ENCODE data around the gene ATG2B. TPM values are rescaled to one million over a fixed set of nuclear protein-coding genes. Genes with fewer than 3 reads are reported as not detected.

ATG2B gene
- polyA plus RNA-seq, 3 donors, result 0.94 to 6.7 (median 1.3) TPM

GRCh38 chr14:96263347-96264199, 99.6 kb downstream of the ATG2B start:
- Histone ChIP-seq H3K36me3 (replicated peaks in 1 of 2; ENCODE audit: control insufficient read depth in 1 of 2, insufficient read depth in 2 of 2, low read length in 2 of 2) (no peaks in the 10 kb centered on the region), H3K4me2 (replicated peaks; ENCODE audit: extremely low read depth, low read length, poor library complexity, severe bottlenecking) (no peak overlapping the region), H3K4me1 (ENCODE audit: control insufficient read depth in 1 of 2, insufficient read depth in 2 of 2, low read length in 2 of 2) (no peaks in the 10 kb centered on the region), H3K27ac (ENCODE audit: low read depth in 1 of 2, low read length in 2 of 2) (no peak overlapping the region), H3K4me3 (replicated peaks in 1 of 3; ENCODE audit: low read depth in 2 of 3, low read length in 3 of 3) (no peak overlapping the region), H3K9me3 (replicated peaks in 1 of 2; ENCODE audit: control insufficient read depth in 1 of 2, insufficient read depth in 1 of 2, low read length in 2 of 2) (no peaks in the 10 kb centered on the region), H3K9ac (ENCODE audit: insufficient read depth, low read length, poor library complexity, severe bottlenecking) (no peak overlapping the region), H4K20me1 (ENCODE audit: insufficient read depth, low read length) (no peaks in the 10 kb centered on the region), H3K79me2 (ENCODE audit: insufficient read depth, low read length) (no peaks in the 10 kb centered on the region), H2AFZ (ENCODE audit: insufficient read depth, low read depth, low read length, poor library complexity, severe bottlenecking) (no peak overlapping the region), H3K27me3 (ENCODE audit: control insufficient read depth in 2 of 2, insufficient read depth in 2 of 2, low read length in 2 of 2) (no peaks in the 10 kb centered on the region)
- DNase-seq, result no peak
- Mint-ChIP-seq H3K27ac (peak overlapping the region in 1 of 7 donors; percentile 25), H3K4me3 (no peak overlapping the region), H3K9me3 (peaks cover 0 to 8% (median 0%) of the 10 kb centered on the region in 7 donors), H3K4me1 (no peaks in the 10 kb centered on the region), H3K27me3 (ENCODE audit: low read depth in 3 of 3) (peaks cover 5 to 13% (median 8%) of the 10 kb centered on the region in 3 donors), H3K36me3 (no peaks in the 10 kb centered on the region)
- intact Hi-C loops (cut with micrococcal nuclease), result no loop called here
- no peak for TF ChIP-seq CTCF (IDR thresholded peaks at IDR 0.05)
- WGBS (ENCODE audit: insufficient coverage), result 97% methylated on average over 17 of the region's 20 CpGs

- WGBS (ENCODE audit: insufficient coverage), result 89% methylated on average over 13 of the region's 16 CpGs
- Histone ChIP-seq H3K4me2 (replicated peaks; ENCODE audit: extremely low read depth, low read length, poor library complexity, severe bottlenecking) (no peak overlapping the region), H3K9ac (ENCODE audit: insufficient read depth, low read length, poor library complexity, severe bottlenecking) (no peak overlapping the region), H2AFZ (ENCODE audit: insufficient read depth, low read depth, low read length, poor library complexity, severe bottlenecking) (no peak overlapping the region), H3K4me1 (ENCODE audit: control insufficient read depth in 1 of 2, insufficient read depth in 2 of 2, low read length in 2 of 2) (no peaks in the 10 kb centered on the region), H3K27ac (ENCODE audit: low read depth in 1 of 2, low read length in 2 of 2) (no peak overlapping the region), H3K79me2 (ENCODE audit: insufficient read depth, low read length) (no peaks in the 10 kb centered on the region), H4K20me1 (ENCODE audit: insufficient read depth, low read length) (no peaks in the 10 kb centered on the region), H3K36me3 (replicated peaks in 1 of 2; ENCODE audit: control insufficient read depth in 1 of 2, insufficient read depth in 2 of 2, low read length in 2 of 2) (no peaks in the 10 kb centered on the region), H3K9me3 (replicated peaks in 1 of 2; ENCODE audit: control insufficient read depth in 1 of 2, insufficient read depth in 1 of 2, low read length in 2 of 2) (no peaks in the 10 kb centered on the region), H3K27me3 (ENCODE audit: control insufficient read depth in 2 of 2, insufficient read depth in 2 of 2, low read length in 2 of 2) (no peaks in the 10 kb centered on the region), H3K4me3 (replicated peaks in 1 of 3; ENCODE audit: low read depth in 2 of 3, low read length in 3 of 3) (no peak overlapping the region)
- H3K9me3 Mint-ChIP-seq, result peaks cover 0 to 8% (median 0%) of the 10 kb centered on the region in 7 donors
- DNase-seq, result no peak
- H3K36me3 Mint-ChIP-seq, result no peaks in the 10 kb centered on the region
- peaks cover 5 to 22% (median 12%) of the 10 kb centered on the region in 3 donors for H3K27me3 Mint-ChIP-seq (ENCODE audit: low read depth in 3 of 3)
- H3K4me1 Mint-ChIP-seq, result no peaks in the 10 kb centered on the region
- TF ChIP-seq CTCF (IDR thresholded peaks at IDR 0.05), result no peak
- no peak overlapping the region for H3K27ac Mint-ChIP-seq
- H3K4me3 Mint-ChIP-seq, result no peak overlapping the region
- intact Hi-C loops (cut with micrococcal nuclease), result no loop called here
Measured at GRCh38 chr14:96261772-96262655, 101.1 kb downstream of the ATG2B start.
